HG03520 (cell line): Measurements from ENCODE around the gene AADACL4.
"Not testable (repeated sequence)": the region's sequence is repeated elsewhere in the genome, so short reads cannot be mapped to it uniquely, and the experiment has no call there.

Experiments used
- ATAC-seq: cut with Tn5 transposase; IDR thresholded peaks from one replicate; pipeline ENCODE4 v1.9.1; 2021; ENCODE audit warnings: mild to moderate bottlenecking, moderate library complexity; ENCODE audit not compliant: unreplicated experiment

AADACL4 gene

GRCh38 chr1:12657885-12658512, 14.1 kb downstream of the AADACL4 start:
- ATAC-seq = not testable (repeated sequence)

GRCh38 chr1:12658531-12659453, 14.9 kb downstream of the AADACL4 start:
- ATAC-seq = no peak

GRCh38 chr1:12661606-12662219, 17.8 kb downstream of the AADACL4 start:
- no peak for ATAC-seq

GRCh38 chr1:12662556-12662955, 18.7 kb downstream of the AADACL4 start:
- ATAC-seq = no peak

- ATAC-seq = no peak
These were observed 21.6 kb downstream of the AADACL4 start for GRCh38 chr1:12665511-12665910.

- ATAC-seq = no peak
These were observed 22.4 kb downstream of the AADACL4 start for GRCh38 chr1:12666141-12666735.

GRCh38 chr1:12669529-12670068, 25.7 kb downstream of the AADACL4 start:
- no peak for ATAC-seq

GRCh38 chr1:12674358-12674757, 30.5 kb downstream of the AADACL4 start:
- no peak for ATAC-seq

GRCh38 chr1:12676122-12676521, 32.2 kb downstream of the AADACL4 start:
- ATAC-seq = not testable (repeated sequence)

- no peak for ATAC-seq
These were observed 33.7 kb downstream of the AADACL4 start for GRCh38 chr1:12677565-12677964.

GRCh38 chr1:12678350-12678749, 34.5 kb downstream of the AADACL4 start:
- no peak for ATAC-seq

- no peak for ATAC-seq
These were observed 34.9 kb downstream of the AADACL4 start for GRCh38 chr1:12678820-12679219.

GRCh38 chr1:12690156-12690555, 46.3 kb downstream of the AADACL4 start:
- no peak for ATAC-seq

- no peak for ATAC-seq
These were observed 49.3 kb downstream of the AADACL4 start for GRCh38 chr1:12692967-12693782.

GRCh38 chr1:12696658-12697057, 52.8 kb downstream of the AADACL4 start:
- no peak for ATAC-seq

- no peak for ATAC-seq
These were observed 53.5 kb downstream of the AADACL4 start for GRCh38 chr1:12697397-12697796.

- no peak for ATAC-seq
These were observed 60.1 kb downstream of the AADACL4 start for GRCh38 chr1:12703821-12704451.

GRCh38 chr1:12706061-12706460, 62.2 kb downstream of the AADACL4 start:
- ATAC-seq = no peak

- ATAC-seq = no peak
These were observed 64.7 kb downstream of the AADACL4 start for GRCh38 chr1:12708396-12709090.
